ENCODE data around the gene FER. TPM values are rescaled to one million over a fixed set of nuclear protein-coding genes. Genes with fewer than 3 reads are reported as not detected.

The FER gene
- total RNA-seq, 1 experiment from 2014 or later, result 18.0 TPM

DNA sequence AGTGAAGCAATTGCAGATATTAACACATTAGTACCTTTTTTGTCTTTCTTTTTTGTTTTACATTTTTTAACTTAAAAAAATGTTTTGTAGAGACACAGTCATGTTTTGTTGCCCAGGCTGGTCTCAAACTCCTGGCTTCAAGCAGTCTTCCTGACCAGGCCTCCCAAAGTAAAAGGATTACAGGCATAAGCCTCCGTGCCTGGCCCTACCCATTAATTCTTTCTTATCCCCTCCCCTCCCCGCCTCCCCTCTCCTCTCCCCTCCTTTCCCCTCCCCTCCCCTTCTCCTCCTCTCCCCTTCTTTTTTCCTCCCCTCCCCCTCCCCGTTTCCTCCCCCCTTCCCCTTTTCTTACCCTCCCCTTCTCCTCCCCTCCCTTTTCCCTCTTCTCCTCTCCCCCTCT, 182.4 kb downstream of the FER start:
- no peak overlapping the region for H3T11ph ChIP-seq (ENCODE audit: low read length)
- no peak overlapping the region for H2AFZ ChIP-seq (ENCODE audit: low read length)
- H3K4me1 Mint-ChIP-seq, result no peaks in the 10 kb centered on the region
- H3K4me1 ChIP-seq (ENCODE audit: insufficient read depth, low read length), result no peaks in the 10 kb centered on the region
- TF ChIP-seq, protein P1, sequence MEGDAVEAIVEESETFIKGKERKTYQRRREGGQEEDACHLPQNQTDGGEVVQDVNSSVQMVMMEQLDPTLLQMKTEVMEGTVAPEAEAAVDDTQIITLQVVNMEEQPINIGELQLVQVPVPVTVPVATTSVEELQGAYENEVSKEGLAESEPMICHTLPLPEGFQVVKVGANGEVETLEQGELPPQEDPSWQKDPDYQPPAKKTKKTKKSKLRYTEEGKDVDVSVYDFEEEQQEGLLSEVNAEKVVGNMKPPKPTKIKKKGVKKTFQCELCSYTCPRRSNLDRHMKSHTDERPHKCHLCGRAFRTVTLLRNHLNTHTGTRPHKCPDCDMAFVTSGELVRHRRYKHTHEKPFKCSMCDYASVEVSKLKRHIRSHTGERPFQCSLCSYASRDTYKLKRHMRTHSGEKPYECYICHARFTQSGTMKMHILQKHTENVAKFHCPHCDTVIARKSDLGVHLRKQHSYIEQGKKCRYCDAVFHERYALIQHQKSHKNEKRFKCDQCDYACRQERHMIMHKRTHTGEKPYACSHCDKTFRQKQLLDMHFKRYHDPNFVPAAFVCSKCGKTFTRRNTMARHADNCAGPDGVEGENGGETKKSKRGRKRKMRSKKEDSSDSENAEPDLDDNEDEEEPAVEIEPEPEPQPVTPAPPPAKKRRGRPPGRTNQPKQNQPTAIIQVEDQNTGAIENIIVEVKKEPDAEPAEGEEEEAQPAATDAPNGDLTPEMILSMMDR (conservative IDR thresholded peaks at IDR 0.05), result no peak
- no CpG with 5 or more reads among the region's 3 CpGs for WGBS (ENCODE audit: extremely low coverage, insufficient read length, low lambda C conversion rate)
- no peak overlapping the region for H3K4ac ChIP-seq (ENCODE audit: low read depth, low read length)
- no peak overlapping the region for H3K23ac ChIP-seq (ENCODE audit: insufficient read length, low read depth, low read length)
- H4K5ac ChIP-seq (ENCODE audit: insufficient read length, low read depth, low read length), result no peak overlapping the region
- H4K8ac ChIP-seq (replicated peaks; ENCODE audit: insufficient read length, low read depth, low read length), result no peak overlapping the region
- no peak overlapping the region for H2BK120ac ChIP-seq (ENCODE audit: low read depth, low read length, poor library complexity, severe bottlenecking)
- H3K79me1 ChIP-seq (ENCODE audit: insufficient read depth, low read depth, low read length, poor library complexity, severe bottlenecking), result no peaks in the 10 kb centered on the region
- no peaks in the 10 kb centered on the region for H3K23me2 ChIP-seq (ENCODE audit: insufficient read length, low read depth, low read length, poor library complexity, severe bottlenecking)
- peaks cover 14 to 16% of the 10 kb centered on the region in 2 experiments for H3K9me3 Mint-ChIP-seq
- H2BK5ac ChIP-seq (ENCODE audit: insufficient read length, low read length), result no peak overlapping the region
- H2BK15ac ChIP-seq (ENCODE audit: low read depth, low read length), result no peak overlapping the region
- no peak overlapping the region for H3K18ac ChIP-seq (ENCODE audit: insufficient read length, low read depth, low read length)
- H3K36me3 Mint-ChIP-seq (ENCODE audit: insufficient read depth in 1 of 3, low read depth in 3 of 3), result peaks cover 10 to 21% (median 18%) of the 10 kb centered on the region in 3 experiments
- no peak overlapping the region for H3K27ac Mint-ChIP-seq
- H3K27me3 Mint-ChIP-seq (ENCODE audit: low read depth), result no peaks in the 10 kb centered on the region
- H2BK12ac ChIP-seq (ENCODE audit: insufficient read length, low read depth, low read length), result no peak overlapping the region
- no peak overlapping the region for H3K4me3 Mint-ChIP-seq
- no peak overlapping the region for H2AK5ac ChIP-seq (ENCODE audit: insufficient read length, low read length)
- no peak overlapping the region for H4K91ac ChIP-seq (ENCODE audit: insufficient read length, low read depth, low read length)
- H3K9me3 ChIP-seq (ENCODE audit: control insufficient read depth, low read depth, low read length), result no peaks in the 10 kb centered on the region
- no peak overlapping the region for H3K9ac ChIP-seq (ENCODE audit: extremely low read depth, insufficient read length, low read length)
- no peak overlapping the region for H3K27ac ChIP-seq (ENCODE audit: insufficient read length, low read depth, low read length)
- H3K56ac ChIP-seq (ENCODE audit: insufficient read length, low read depth, low read length), result no peak overlapping the region
- no peak overlapping the region for H3K14ac ChIP-seq (ENCODE audit: insufficient read depth, low read length)
- no peaks in the 10 kb centered on the region for H3K27me3 ChIP-seq (ENCODE audit: insufficient read depth, low read length)
- DNase-seq, result no peak
- no peaks in the 10 kb centered on the region for H4K20me1 ChIP-seq (ENCODE audit: control insufficient read depth, insufficient read depth, insufficient read length)
- H2BK20ac ChIP-seq (ENCODE audit: low read depth, low read length, poor library complexity, severe bottlenecking), result no peak overlapping the region
- no peaks in the 10 kb centered on the region for H3K79me2 ChIP-seq (ENCODE audit: insufficient read depth, low read length)
- H3K4me2 ChIP-seq (ENCODE audit: insufficient read depth, insufficient read length, low read length), result no peak overlapping the region
